Heart right ventricle (tissue), 16 donors: Measurements from ENCODE around the gene CDH13. TPM values are rescaled to one million over a fixed set of nuclear protein-coding genes. Genes with fewer than 3 reads are reported as not detected.

Experiments
- ATAC-seq, 8 donors: fragments of 200-7000 bp; cut with Tn5 transposase; one replicate each; pipeline ENCODE4 v1.9.1; 2020; ENCODE audit warnings: mild to moderate bottlenecking in 8 of 8, moderate library complexity in 8 of 8, moderate number of reproducible peaks in 1 of 8
- DNase-seq, 2 donors: peaks; one replicate each; pipeline ENCODE4 v3.0.0-alpha.2; 2020
- H3K27ac ChIP-seq, 10 donors: fragments of 200-600 bp; sonication (generic) in 2 of 10; one replicate each; pipeline versions ENCODE4 v1.5.0 to v1.8.0; 2020 to 2022; ENCODE audit warnings: mild to moderate bottlenecking in 3 of 10
- H3K27me3 ChIP-seq, 7 donors: fragments of 200-600 bp; one replicate each; pipeline ENCODE4 v1.8.0; 2021 to 2022; ENCODE audit warnings: mild to moderate bottlenecking in 2 of 7
- H3K36me3 ChIP-seq, 9 donors: fragments of 200-600 bp; sonication (generic) in 1 of 9; one replicate each; pipeline versions ENCODE4 v1.5.0 to v1.8.0; 2020 to 2022; ENCODE audit warnings: mild to moderate bottlenecking in 2 of 9
- H3K4me1 ChIP-seq, 9 donors: fragments of 200-600 bp; sonication (generic) in 1 of 9; one replicate each; pipeline versions ENCODE4 v1.5.0 to v1.8.0; 2020 to 2022; ENCODE audit warnings: mild to moderate bottlenecking in 4 of 9
- H3K4me3 ChIP-seq, 10 donors: fragments of 200-600 bp; sonication (generic) in 2 of 10; one replicate each; pipeline versions ENCODE4 v1.5.0 to v1.8.0; 2020 to 2022; ENCODE audit warnings: mild to moderate bottlenecking in 7 of 10, moderate library complexity in 2 of 10
- H3K9me3 ChIP-seq, 11 donors: fragments of 200-600 bp in 10 of 11; sonication (generic) in 2 of 11; one replicate each; pipeline versions ENCODE4 v1.5.0 to v1.8.0; 2013 to 2022; ENCODE audit warnings: mild to moderate bottlenecking in 2 of 11, control low read depth in 1 of 11, moderate library complexity in 1 of 11
- CTCF ChIP-seq, 9 donors: fragments of 200-600 bp; sonication (generic) in 2 of 9; IDR thresholded peaks; one replicate each; pipeline versions ENCODE4 v1.5.0 to v1.8.0; 2021 to 2022; ENCODE audit warnings: antibody characterized with exemption in 9 of 9, mild to moderate bottlenecking in 5 of 9, moderate library complexity in 1 of 9
- WGBS, 2 donors: extraction: QIAGEN DNeasy Blood & Tissue Kit; methylation state at CpG; one replicate each; pipeline ENCODE4 v1.1.7; 2013; ENCODE audit warnings: inconsistent platforms in 1 of 2; 5-methylcytosine and 5-hydroxymethylcytosine counted together
- intact Hi-C, 10 donors: fragments of 100-400 bp; cut with DNase I; formaldehyde crosslinking; loops; one replicate each; pipeline versions ENCODE4 v1.11.1 to v1.14.2; 2022
- polyA plus RNA-seq, 2 donors: library from polyadenylated mRNA; stranded (reverse); fragments of 200-250 nt; gene quantifications; one replicate each; pipeline ENCODE4 v1.2.3, GENCODE V29; 2013
- total RNA-seq, 10 donors: library from RNA; stranded (reverse); fragmentation: NEBNext Ultra II Directional in 3 of 10; extraction: Animal tissue kit (Norgen Biotek cat#: 25700) in 3 of 10; gene quantifications; one replicate each; pipeline versions ENCODE4 v1.2.1 to v1.2.4, GENCODE V29; 2021 to 2023
- donor health status: Arrhythmogenic right ventricular cardiomyopathy.
- donor health status: ischemic (EF 13 %, LVEDD 7.1; RV severe dilation, severe dysfunction).
- donor health status: healthy with polysubstance abuse.
- donor health status: DM: no; HTN: yes; CAD: no.
- donor health status: DM: no; HTN: no; CAD: no.
- donor health status: ischemic (EF 25% LVEDD 6.9; RV normal size, moderate dysfunction).
- donor health status: ischemic (EF 25% LVEDD 5.7; RV mildly dilated, moderate dysfunction).
- donor health status: healthy.
- donor health status: DM: yes; HTN: yes; CAD: no.
- donor health status: Ischemic cardiomyopathy.
- donor health status: ischemic (EF 35%, LVEDD 5.7; RV mildly dilated, moderate dysfunction).
- donor health status: nonischemic (EF 11% LVEDD 7.7; RV severe dilation, severe dysfunction).
- donor health status: DM: yes; HTN: yes; CAD: no.
- donor health status: PGD.
- donor health status: ischemic (EF 29% LVEDD 5.4; RV normal size, mild dysfunction).
- donor health status: nonischemic (EF 23%, LVEDD 6.1; RV moderate dilation, normal function).

The CDH13 gene
- total and polyA plus RNA-seq, 12 donors = 15.5 to 221 (median 168) TPM

DNA sequence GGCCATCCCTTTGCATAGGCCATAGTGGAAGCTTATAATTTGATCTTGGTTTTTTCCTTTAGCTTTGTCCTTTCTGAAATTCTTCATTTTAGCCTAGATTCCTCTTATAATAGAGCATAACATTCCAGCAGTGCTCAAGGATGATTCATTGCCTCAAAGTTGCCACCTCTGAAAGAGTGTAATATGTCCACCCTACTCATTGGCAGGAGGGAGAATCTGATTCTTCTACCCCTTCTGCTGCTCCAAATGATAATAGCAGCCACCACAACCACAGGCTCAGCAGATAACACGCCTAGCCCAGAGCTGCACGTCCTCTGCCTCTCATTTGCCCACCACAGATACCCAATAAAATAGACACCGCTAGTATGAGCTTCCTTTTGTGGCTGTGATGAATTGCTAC is 843.6 kb downstream of the CDH13 start:
- no peaks in the 10 kb centered on the region for H3K9me3 ChIP-seq
- DNase-seq (no peak), ATAC-seq (no peak)
- no peaks in the 10 kb centered on the region for H3K36me3 ChIP-seq
- no peak overlapping the region for H3K27ac ChIP-seq
- TF ChIP-seq CTCF (IDR thresholded peaks at IDR 0.05) = no peak
- intact Hi-C loops = no loop called here
- H3K4me1 ChIP-seq = peaks cover 0 to 12% (median 0%) of the 10 kb centered on the region in 9 donors
- no peak overlapping the region for H3K4me3 ChIP-seq
- 84 to 93% methylated on average over 3 of the region's 3 CpGs for WGBS, 2 donors
- H3K27me3 ChIP-seq = no peaks in the 10 kb centered on the region

DNA sequence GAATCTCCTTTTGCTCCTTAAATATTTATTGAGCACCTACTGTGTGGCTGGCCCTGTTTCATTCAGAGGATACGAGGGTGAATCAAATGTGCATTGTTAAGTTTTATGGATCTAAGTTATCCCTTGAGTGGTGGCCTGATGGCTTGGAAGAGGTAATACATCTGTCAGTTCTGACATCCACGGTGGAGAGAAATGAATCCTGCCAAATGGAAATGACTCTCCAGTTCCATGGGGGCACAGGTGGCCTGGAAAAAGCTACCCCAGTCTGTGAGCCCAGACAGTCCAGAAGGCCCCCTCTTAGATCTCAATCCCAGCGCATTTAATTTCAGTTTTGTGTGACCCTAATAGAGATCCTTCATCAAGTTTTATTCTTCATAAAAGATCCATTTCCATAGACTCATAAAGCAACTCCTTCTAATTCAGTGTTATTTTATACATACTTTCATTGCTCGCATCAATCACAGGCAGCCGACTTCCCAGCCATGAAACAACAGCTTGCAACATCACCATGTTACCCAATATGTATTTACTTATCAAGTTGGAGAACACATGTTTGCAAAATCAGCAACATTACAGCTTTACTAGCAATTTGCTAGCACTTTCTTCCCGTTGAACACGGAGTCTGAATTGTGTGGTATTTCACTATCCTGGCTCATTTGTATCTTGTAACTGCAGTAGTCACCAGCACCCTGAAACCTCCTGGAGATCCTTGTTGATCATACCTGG is 846.2 kb downstream of the CDH13 start:
- no peak overlapping the region for H3K4me3 ChIP-seq
- no peak overlapping the region for H3K27ac ChIP-seq
- no peak for TF ChIP-seq CTCF (IDR thresholded peaks at IDR 0.05)
- ATAC-seq = no peak
- peaks cover 0 to 12% (median 0%) of the 10 kb centered on the region in 9 donors for H3K4me1 ChIP-seq
- no peaks in the 10 kb centered on the region for H3K27me3 ChIP-seq
- 73 to 78% methylated on average over 7 of the region's 7 CpGs for WGBS, 2 donors
- H3K9me3 ChIP-seq = no peaks in the 10 kb centered on the region
- H3K36me3 ChIP-seq = no peaks in the 10 kb centered on the region
- intact Hi-C loops = no loop called here
- DNase-seq = no peak

GRCh38 chr16:83473926-83474650 is 847.3 kb downstream of the CDH13 start:
- Histone ChIP-seq H3K4me1 (peaks cover 0 to 12% (median 0%) of the 10 kb centered on the region in 9 donors), H3K27me3 (no peaks in the 10 kb centered on the region), H3K4me3 (no peak overlapping the region), H3K27ac (no peak overlapping the region), H3K9me3 (no peaks in the 10 kb centered on the region), H3K36me3 (no peaks in the 10 kb centered on the region)
- intact Hi-C loops = no loop called here
- ATAC-seq (peak; percentile 62 to 93 (median 82)), DNase-seq (no peak)
- TF ChIP-seq CTCF (IDR thresholded peaks at IDR 0.05) = no peak
- WGBS, 2 donors = 85 to 91% methylated on average over 2 of the region's 2 CpGs

- Histone ChIP-seq H3K27ac (no peak overlapping the region), H3K4me1 (peaks cover 0 to 12% (median 0%) of the 10 kb centered on the region in 9 donors), H3K9me3 (no peaks in the 10 kb centered on the region), H3K4me3 (no peak overlapping the region), H3K36me3 (no peaks in the 10 kb centered on the region), H3K27me3 (no peaks in the 10 kb centered on the region)
- no peak for ATAC-seq
- no peak for DNase-seq
- TF ChIP-seq CTCF (IDR thresholded peaks at IDR 0.05) = no peak
- intact Hi-C loops = no loop called here
- whole genome bisulfite sequencing, 2 donors = 78 to 84% methylated on average over 5 of the region's 5 CpGs
Observed at GRCh38 chr16:83475108-83475507, 848.3 kb downstream of the CDH13 start.
